ENCODE measurements around the gene ADAM23.

DNA sequence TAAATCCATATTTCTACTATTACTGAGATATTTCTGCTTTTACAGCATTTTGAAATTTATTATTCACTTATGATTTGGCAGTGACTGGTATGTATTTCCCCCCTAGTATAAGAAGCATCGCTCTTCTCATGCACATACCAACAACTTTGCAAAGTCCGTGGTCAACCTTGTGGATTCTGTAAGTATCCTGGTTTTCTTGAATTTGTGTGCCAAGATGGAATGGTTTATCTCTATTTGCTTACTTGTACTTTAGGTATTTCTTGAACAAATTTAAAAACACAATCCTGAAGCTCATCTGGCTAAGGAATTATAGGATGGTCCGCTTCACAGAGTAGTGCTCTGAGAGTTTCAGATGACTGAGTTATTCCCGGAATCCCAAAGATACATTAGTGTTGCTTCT is 114.0 kb downstream of the ADAM23 start:
- TF ChIP-seq, protein P1, sequence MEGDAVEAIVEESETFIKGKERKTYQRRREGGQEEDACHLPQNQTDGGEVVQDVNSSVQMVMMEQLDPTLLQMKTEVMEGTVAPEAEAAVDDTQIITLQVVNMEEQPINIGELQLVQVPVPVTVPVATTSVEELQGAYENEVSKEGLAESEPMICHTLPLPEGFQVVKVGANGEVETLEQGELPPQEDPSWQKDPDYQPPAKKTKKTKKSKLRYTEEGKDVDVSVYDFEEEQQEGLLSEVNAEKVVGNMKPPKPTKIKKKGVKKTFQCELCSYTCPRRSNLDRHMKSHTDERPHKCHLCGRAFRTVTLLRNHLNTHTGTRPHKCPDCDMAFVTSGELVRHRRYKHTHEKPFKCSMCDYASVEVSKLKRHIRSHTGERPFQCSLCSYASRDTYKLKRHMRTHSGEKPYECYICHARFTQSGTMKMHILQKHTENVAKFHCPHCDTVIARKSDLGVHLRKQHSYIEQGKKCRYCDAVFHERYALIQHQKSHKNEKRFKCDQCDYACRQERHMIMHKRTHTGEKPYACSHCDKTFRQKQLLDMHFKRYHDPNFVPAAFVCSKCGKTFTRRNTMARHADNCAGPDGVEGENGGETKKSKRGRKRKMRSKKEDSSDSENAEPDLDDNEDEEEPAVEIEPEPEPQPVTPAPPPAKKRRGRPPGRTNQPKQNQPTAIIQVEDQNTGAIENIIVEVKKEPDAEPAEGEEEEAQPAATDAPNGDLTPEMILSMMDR (conservative IDR thresholded peaks at IDR 0.05), result no peak
- TF ChIP-seq ZFX (IDR thresholded peaks at IDR 0.05), result no peak
